Neuronal stem cell (in vitro differentiated cells): ENCODE measurements around the gene INO80C.

Experiments
- DNase-seq: peaks from one replicate; pipeline ENCODE4 v3.0.0-alpha.2; 2013; ENCODE audit warnings: low spot score
- H2AFZ ChIP-seq: one replicate; pipeline ENCODE4 v1.6.1; 2013; ENCODE audit warnings: mild to moderate bottlenecking, low read length, inconsistent platforms
- H2AK5ac ChIP-seq: 2 replicates; pipeline ENCODE4 v1.6.1; 2013; ENCODE audit warnings: low read depth, mild to moderate bottlenecking, inconsistent platforms, low read length, moderate library complexity, mixed read lengths
- H2BK120ac ChIP-seq: 2 replicates; pipeline ENCODE4 v1.6.1; 2013; ENCODE audit warnings: low read depth, mild to moderate bottlenecking, inconsistent platforms, low read length, moderate library complexity, mixed read lengths
- H2BK12ac ChIP-seq: one replicate; pipeline ENCODE4 v1.6.1; 2013; ENCODE audit warnings: low read length, inconsistent platforms
- H2BK15ac ChIP-seq: 2 replicates; pipeline ENCODE4 v1.6.1; 2013; ENCODE audit warnings: mild to moderate bottlenecking, low read length, inconsistent platforms, mixed read lengths
- H2BK5ac ChIP-seq: one replicate; pipeline ENCODE4 v1.6.1; 2013; ENCODE audit warnings: inconsistent platforms, mild to moderate bottlenecking, low read length, moderate library complexity
- H3K14ac ChIP-seq: one replicate; pipeline ENCODE4 v1.6.1; 2013; ENCODE audit warnings: low read length, inconsistent platforms
- H3K18ac ChIP-seq: 2 replicates; pipeline ENCODE4 v1.6.1; 2013; ENCODE audit warnings: low read length, inconsistent platforms
- H3K23ac ChIP-seq: 2 replicates; pipeline ENCODE4 v1.6.1; 2013; ENCODE audit warnings: low read depth, mild to moderate bottlenecking, mixed read lengths, low read length, inconsistent platforms; ENCODE audit not compliant: poor library complexity
- H3K27ac ChIP-seq: replicated peaks from 3 replicates; pipeline ENCODE4 v1.5.1; 2013; ENCODE audit warnings: low read length, inconsistent platforms
- H3K27me3 ChIP-seq, 3 experiments: 2 replicates each; pipeline ENCODE4 v1.6.1; 2013; ENCODE audit warnings: low read length in 3 of 3, mild to moderate bottlenecking in 2 of 3, inconsistent platforms in 1 of 3, low read depth in 1 of 3, mixed read lengths in 1 of 3, moderate library complexity in 1 of 3; ENCODE audit not compliant: control insufficient read depth in 3 of 3, insufficient read depth in 3 of 3
- H3K36me3 ChIP-seq, 2 donors: replicated peaks in 1 of 2; 2 replicates each; pipeline ENCODE4 v1.6.1; 2013; ENCODE audit warnings: low read length in 2 of 2; ENCODE audit not compliant: control insufficient read depth in 2 of 2, insufficient read depth in 2 of 2
- H3K4ac ChIP-seq: 2 replicates; pipeline ENCODE4 v1.6.1; 2013; ENCODE audit warnings: inconsistent platforms, mild to moderate bottlenecking, low read length, moderate library complexity
- H3K4me1 ChIP-seq, 2 donors: 1 replicate in 1 of 2; 2 replicates in 1 of 2; pipeline ENCODE4 v1.6.1; 2013; ENCODE audit warnings: low read length in 2 of 2, low read depth in 1 of 2; ENCODE audit not compliant: control insufficient read depth in 2 of 2, insufficient read depth in 1 of 2
- H3K4me2 ChIP-seq: one replicate; pipeline ENCODE4 v1.6.1; 2013; ENCODE audit warnings: mild to moderate bottlenecking, low read length, inconsistent platforms; ENCODE audit not compliant: insufficient read depth, poor library complexity, severe bottlenecking
- H3K4me3 ChIP-seq, 2 donors: 2 replicates each; pipeline ENCODE4 v1.5.1; 2013; ENCODE audit warnings: low read length in 2 of 2, mild to moderate bottlenecking in 2 of 2, inconsistent platforms in 1 of 2, moderate library complexity in 1 of 2
- H3K79me1 ChIP-seq: one replicate; pipeline ENCODE4 v1.6.1; 2013; ENCODE audit warnings: low read depth, mild to moderate bottlenecking, inconsistent platforms, low read length, moderate library complexity
- H3K9ac ChIP-seq: one replicate; pipeline ENCODE4 v1.6.1; 2013; ENCODE audit warnings: mild to moderate bottlenecking, low read depth, low read length, inconsistent platforms; ENCODE audit not compliant: poor library complexity
- H3K9me3 ChIP-seq, 2 donors: replicated peaks in 1 of 2; 2 replicates each; pipeline versions ENCODE3 to v1.6.1; 2013; ENCODE audit warnings: low read length in 2 of 2, mild to moderate bottlenecking in 2 of 2, inconsistent platforms in 1 of 2, low read depth in 1 of 2, mixed read lengths in 1 of 2, moderate library complexity in 1 of 2; ENCODE audit not compliant: control insufficient read depth in 2 of 2, insufficient read depth in 1 of 2
- H4K8ac ChIP-seq: one replicate; pipeline ENCODE4 v1.6.1; 2013; ENCODE audit warnings: low read depth, mild to moderate bottlenecking, inconsistent platforms, low read length, moderate library complexity
- H4K91ac ChIP-seq: one replicate; pipeline ENCODE4 v1.6.1; 2013; ENCODE audit warnings: low read length, low read depth, mild to moderate bottlenecking, inconsistent platforms; ENCODE audit not compliant: poor library complexity
- WGBS, 2 donors: extraction: QIAGEN DNeasy Blood & Tissue Kit; methylation state at CpG; one replicate each; pipeline ENCODE4 v1.1.7; 2013; ENCODE audit warnings: missing lambda C conversion rate in 2 of 2, mixed read lengths in 1 of 2; ENCODE audit not compliant: insufficient read length in 2 of 2, insufficient replicate concordance in 1 of 2; ENCODE audit errors: extremely low coverage in 2 of 2; 5-methylcytosine and 5-hydroxymethylcytosine counted together

INO80C gene

GRCh38 chr18:35437836-35438235, 59.9 kb downstream of the INO80C start:
- H4K91ac ChIP-seq, result no peak overlapping the region
- no peak overlapping the region for H3K18ac ChIP-seq
- H3K9ac ChIP-seq, result no peak overlapping the region
- no peaks in the 10 kb centered on the region for H3K79me1 ChIP-seq
- no peak overlapping the region for H3K4ac ChIP-seq
- DNase-seq, result no peak
- H3K27ac ChIP-seq, result no peak overlapping the region
- H4K8ac ChIP-seq, result no peak overlapping the region
- H3K36me3 ChIP-seq, result no peaks in the 10 kb centered on the region
- WGBS, 2 donors, result no CpG with 5 or more reads among the region's 2 CpGs
- no peak overlapping the region for H3K14ac ChIP-seq
- H3K9me3 ChIP-seq, result no peaks in the 10 kb centered on the region
- H3K27me3 ChIP-seq, result no peaks in the 10 kb centered on the region
- H3K4me2 ChIP-seq, result no peak overlapping the region
- no peak overlapping the region for H3K4me3 ChIP-seq
- no peak overlapping the region for H2AK5ac ChIP-seq
- no peak overlapping the region for H2BK12ac ChIP-seq
- H2AFZ ChIP-seq, result no peak overlapping the region
- no peak overlapping the region for H2BK120ac ChIP-seq
- no peak overlapping the region for H2BK15ac ChIP-seq
- no peak overlapping the region for H3K23ac ChIP-seq
- no peak overlapping the region for H2BK5ac ChIP-seq
- peaks cover 0 to 3% of the 10 kb centered on the region in 2 donors for H3K4me1 ChIP-seq

GRCh38 chr18:35436076-35436649, 61.6 kb downstream of the INO80C start:
- Histone ChIP-seq H2BK120ac (no peak overlapping the region), H2AK5ac (no peak overlapping the region), H3K4me3 (no peak overlapping the region), H4K8ac (no peak overlapping the region), H3K9me3 (no peaks in the 10 kb centered on the region), H3K4ac (no peak overlapping the region), H3K27ac (no peak overlapping the region), H3K4me1 (peaks cover 0 to 2% of the 10 kb centered on the region in 2 donors), H3K9ac (no peak overlapping the region), H2BK5ac (no peak overlapping the region), H3K23ac (no peak overlapping the region), H2AFZ (no peak overlapping the region), H2BK12ac (no peak overlapping the region), H3K14ac (no peak overlapping the region), H3K4me2 (no peak overlapping the region), H3K18ac (no peak overlapping the region), H4K91ac (no peak overlapping the region), H3K27me3 (no peaks in the 10 kb centered on the region), H3K79me1 (no peaks in the 10 kb centered on the region), H2BK15ac (no peak overlapping the region), H3K36me3 (no peaks in the 10 kb centered on the region)
- DNase-seq, result no peak
- WGBS, 2 donors, result no CpG with 5 or more reads among the region's 3 CpGs

- no CpG with 5 or more reads among the region's 3 CpGs for WGBS, 2 donors
- H3K18ac ChIP-seq, result no peak overlapping the region
- no peak overlapping the region for H3K23ac ChIP-seq
These were observed 62.4 kb downstream of the INO80C start for GRCh38 chr18:35435401-35435800.

GRCh38 chr18:35432565-35433001, 65.2 kb downstream of the INO80C start:
- Histone ChIP-seq H2BK15ac (no peak overlapping the region), H4K8ac (no peak overlapping the region), H3K27me3 (no peaks in the 10 kb centered on the region), H3K27ac (no peak overlapping the region), H2AFZ (no peak overlapping the region), H3K23ac (no peak overlapping the region), H3K9ac (no peak overlapping the region), H3K14ac (no peak overlapping the region), H3K4me2 (no peak overlapping the region), H3K79me1 (no peaks in the 10 kb centered on the region), H3K4ac (no peak overlapping the region), H3K4me3 (no peak overlapping the region), H3K9me3 (no peaks in the 10 kb centered on the region), H2BK12ac (no peak overlapping the region), H2BK120ac (no peak overlapping the region), H3K36me3 (no peaks in the 10 kb centered on the region), H3K4me1 (no peaks in the 10 kb centered on the region), H3K18ac (no peak overlapping the region), H4K91ac (no peak overlapping the region), H2BK5ac (no peak overlapping the region), H2AK5ac (no peak overlapping the region)
- no CpG with 5 or more reads among the region's 1 CpG for WGBS, 2 donors
- DNase-seq, result no peak

More at GRCh38 chr18:35435401-35435800, 62.4 kb downstream of the INO80C start:
- no peak overlapping the region for H3K27ac ChIP-seq
- no peak overlapping the region for H2BK15ac ChIP-seq
- H3K4me1 ChIP-seq, result peaks cover 0 to 2% of the 10 kb centered on the region in 2 donors
- H4K8ac ChIP-seq, result no peak overlapping the region
- H3K9me3 ChIP-seq, result no peaks in the 10 kb centered on the region
- H3K27me3 ChIP-seq, result no peaks in the 10 kb centered on the region
- no peak overlapping the region for H2AFZ ChIP-seq
- H2AK5ac ChIP-seq, result no peak overlapping the region
- no peaks in the 10 kb centered on the region for H3K79me1 ChIP-seq
- H3K14ac ChIP-seq, result no peak overlapping the region
- no peak for DNase-seq
- H3K9ac ChIP-seq, result no peak overlapping the region
- no peak overlapping the region for H4K91ac ChIP-seq
- H2BK12ac ChIP-seq, result no peak overlapping the region
- H2BK120ac ChIP-seq, result no peak overlapping the region
- no peaks in the 10 kb centered on the region for H3K36me3 ChIP-seq
- H3K4ac ChIP-seq, result no peak overlapping the region
- no peak overlapping the region for H2BK5ac ChIP-seq
- no peak overlapping the region for H3K4me2 ChIP-seq
- no peak overlapping the region for H3K4me3 ChIP-seq
